Mammary epithelial cell (primary cell): ENCODE data around the gene SRGAP2B.
"Not testable (repeated sequence)": the region's sequence is repeated elsewhere in the genome, so short reads cannot be mapped to it uniquely, and the experiment has no call there.

ENCODE experiments used
- EZH2 ChIP-seq: IDR thresholded peaks from 2 replicates; pipeline ENCODE4 v1.6.1; 2012; ENCODE audit warnings: low read length, inconsistent platforms, borderline replicate concordance
- TF ChIP-seq, protein P1 (sequence below), 2 donors: IDR thresholded peaks in 1 of 2; conservative IDR thresholded peaks in 1 of 2; 2 replicates each; pipeline ENCODE4 v1.5.1; 2011 to 2012; ENCODE audit warnings: inconsistent platforms in 2 of 2, low read length in 2 of 2, mild to moderate bottlenecking in 2 of 2, control low read depth in 1 of 2, low read depth in 1 of 2; ENCODE audit not compliant: insufficient read depth in 1 of 2; ENCODE audit errors: extremely low read depth in 1 of 2

GRCh38 chr1:145010580-145010979 lies 84.5 kb downstream of the SRGAP2B start:
- TF ChIP-seq, protein P1, sequence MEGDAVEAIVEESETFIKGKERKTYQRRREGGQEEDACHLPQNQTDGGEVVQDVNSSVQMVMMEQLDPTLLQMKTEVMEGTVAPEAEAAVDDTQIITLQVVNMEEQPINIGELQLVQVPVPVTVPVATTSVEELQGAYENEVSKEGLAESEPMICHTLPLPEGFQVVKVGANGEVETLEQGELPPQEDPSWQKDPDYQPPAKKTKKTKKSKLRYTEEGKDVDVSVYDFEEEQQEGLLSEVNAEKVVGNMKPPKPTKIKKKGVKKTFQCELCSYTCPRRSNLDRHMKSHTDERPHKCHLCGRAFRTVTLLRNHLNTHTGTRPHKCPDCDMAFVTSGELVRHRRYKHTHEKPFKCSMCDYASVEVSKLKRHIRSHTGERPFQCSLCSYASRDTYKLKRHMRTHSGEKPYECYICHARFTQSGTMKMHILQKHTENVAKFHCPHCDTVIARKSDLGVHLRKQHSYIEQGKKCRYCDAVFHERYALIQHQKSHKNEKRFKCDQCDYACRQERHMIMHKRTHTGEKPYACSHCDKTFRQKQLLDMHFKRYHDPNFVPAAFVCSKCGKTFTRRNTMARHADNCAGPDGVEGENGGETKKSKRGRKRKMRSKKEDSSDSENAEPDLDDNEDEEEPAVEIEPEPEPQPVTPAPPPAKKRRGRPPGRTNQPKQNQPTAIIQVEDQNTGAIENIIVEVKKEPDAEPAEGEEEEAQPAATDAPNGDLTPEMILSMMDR (conservative IDR thresholded peaks at IDR 0.05 in 1 of 2, IDR thresholded peaks at IDR 0.05 in 1 of 2; ENCODE audit: extremely low read depth in 1 of 2, insufficient read depth in 1 of 2, low read depth in 1 of 2, low read length in 2 of 2) = not testable (repeated sequence)
- TF ChIP-seq EZH2 = not testable (repeated sequence)
